ENCODE results near the gene IQCE.

DNA sequence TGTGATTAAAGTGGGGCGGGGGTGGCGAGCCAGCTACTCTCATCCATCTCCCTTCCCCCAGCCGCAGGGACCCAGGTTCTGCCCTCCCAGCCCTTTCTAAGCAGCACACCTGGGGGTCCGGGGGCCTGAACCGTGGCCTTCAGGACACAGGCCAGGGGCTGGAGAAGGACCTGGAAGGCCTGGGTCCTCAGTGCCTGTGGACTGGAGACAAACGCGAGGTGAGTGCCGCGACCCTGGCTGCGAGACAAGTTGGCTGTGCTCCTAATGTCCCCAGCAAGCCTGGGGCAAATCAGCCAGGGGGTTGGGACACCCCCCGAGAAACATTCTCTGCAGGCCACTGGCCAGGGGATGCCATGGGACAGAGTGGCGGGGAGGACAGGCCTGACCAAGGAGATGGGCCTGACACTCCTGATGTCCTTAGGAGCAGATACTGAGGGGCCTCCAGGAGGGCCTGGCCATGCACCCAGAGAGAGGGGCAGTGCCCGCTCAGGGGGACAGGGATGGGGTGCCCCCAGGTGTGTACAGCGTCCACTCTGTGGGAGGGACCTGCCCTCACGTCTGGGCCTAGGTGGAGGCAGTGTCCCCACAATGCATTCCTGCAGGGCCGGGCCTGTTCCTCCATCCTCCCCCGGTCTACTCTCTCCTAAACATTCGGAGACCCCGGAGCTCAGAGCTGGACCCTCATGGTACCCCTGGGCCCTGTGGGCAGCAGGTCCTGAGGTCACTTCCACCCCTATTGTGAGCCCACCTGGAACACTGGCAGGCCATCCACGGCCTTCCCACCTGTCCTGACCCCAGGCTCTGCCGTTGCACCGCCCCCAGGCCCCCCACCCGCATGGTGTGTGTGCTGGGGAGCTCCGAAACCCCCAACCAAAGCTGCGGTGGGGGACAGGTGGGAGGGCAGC lies 16.5 kb upstream of the IQCE start:
- TF ChIP-seq, protein P1, sequence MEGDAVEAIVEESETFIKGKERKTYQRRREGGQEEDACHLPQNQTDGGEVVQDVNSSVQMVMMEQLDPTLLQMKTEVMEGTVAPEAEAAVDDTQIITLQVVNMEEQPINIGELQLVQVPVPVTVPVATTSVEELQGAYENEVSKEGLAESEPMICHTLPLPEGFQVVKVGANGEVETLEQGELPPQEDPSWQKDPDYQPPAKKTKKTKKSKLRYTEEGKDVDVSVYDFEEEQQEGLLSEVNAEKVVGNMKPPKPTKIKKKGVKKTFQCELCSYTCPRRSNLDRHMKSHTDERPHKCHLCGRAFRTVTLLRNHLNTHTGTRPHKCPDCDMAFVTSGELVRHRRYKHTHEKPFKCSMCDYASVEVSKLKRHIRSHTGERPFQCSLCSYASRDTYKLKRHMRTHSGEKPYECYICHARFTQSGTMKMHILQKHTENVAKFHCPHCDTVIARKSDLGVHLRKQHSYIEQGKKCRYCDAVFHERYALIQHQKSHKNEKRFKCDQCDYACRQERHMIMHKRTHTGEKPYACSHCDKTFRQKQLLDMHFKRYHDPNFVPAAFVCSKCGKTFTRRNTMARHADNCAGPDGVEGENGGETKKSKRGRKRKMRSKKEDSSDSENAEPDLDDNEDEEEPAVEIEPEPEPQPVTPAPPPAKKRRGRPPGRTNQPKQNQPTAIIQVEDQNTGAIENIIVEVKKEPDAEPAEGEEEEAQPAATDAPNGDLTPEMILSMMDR (IDR thresholded peaks at IDR 0.05) = no peak
- TF ChIP-seq POLR2A (IDR thresholded peaks at IDR 0.05) = no peak
